BLaER1 treated with 17β-estradiol and CSF1 and Interleukin-3, amounts not matched to agents 10 nM and 100 nM (cell line): ENCODE results near the gene SSUH2.

ENCODE experiments used
- H3K27ac ChIP-seq, 11 experiments: shearing (Covaris generic); formaldehyde crosslinking; 2 replicates each; pipeline ENCODE4 v1.8.1; 2022
- H3K27me3 ChIP-seq, 11 experiments: shearing (Covaris generic); formaldehyde crosslinking; 2 replicates each; pipeline ENCODE4 v1.8.1; 2022
- H3K36me3 ChIP-seq, 11 experiments: shearing (Covaris generic); formaldehyde crosslinking; 2 replicates each; pipeline ENCODE4 v1.8.1; 2022
- H3K4me1 ChIP-seq, 10 experiments: shearing (Covaris generic); formaldehyde crosslinking; 2 replicates each; pipeline ENCODE4 v1.8.1; 2022
- H3K4me2 ChIP-seq, 11 experiments: shearing (Covaris generic); formaldehyde crosslinking; 2 replicates each; pipeline ENCODE4 v1.8.1; 2022
- H3K4me3 ChIP-seq, 10 experiments: shearing (Covaris generic); formaldehyde crosslinking; 2 replicates each; pipeline ENCODE4 v1.8.1; 2022
- H3K9ac ChIP-seq, 11 experiments: shearing (Covaris generic); formaldehyde crosslinking; 2 replicates each; pipeline ENCODE4 v1.8.1; 2022
- H3K9me3 ChIP-seq, 11 experiments: shearing (Covaris generic); formaldehyde crosslinking; replicated peaks in 1 of 11; 2 replicates each; pipeline ENCODE4 v1.8.1; 2022
- H4K20me1 ChIP-seq, 11 experiments: shearing (Covaris generic); formaldehyde crosslinking; 2 replicates each; pipeline ENCODE4 v1.8.1; 2022
- Cebpa-rat ChIP-seq, 11 experiments: shearing (Covaris generic); IDR thresholded peaks; 2 replicates each; pipeline ENCODE4 v1.8.1; 2022

SSUH2 gene

GRCh38 chr3:8673083-8673737 lies 28.6 kb upstream of the SSUH2 start:
- no peak overlapping the region for H3K4me2 ChIP-seq
- H3K36me3 ChIP-seq: no peaks in the 10 kb centered on the region
- peaks cover 18 to 33% (median 28%) of the 10 kb centered on the region in 11 experiments; a peak in 21 of 22 replicates for H3K9me3 ChIP-seq
- no peaks in the 10 kb centered on the region; a peak in 1 of 20 replicates for H3K4me1 ChIP-seq
- H3K27me3 ChIP-seq: no peaks in the 10 kb centered on the region
- no peak for TF ChIP-seq Cebpa-rat (IDR thresholded peaks at IDR 0.05)
- no peaks in the 10 kb centered on the region for H4K20me1 ChIP-seq
- H3K9ac ChIP-seq: no peak overlapping the region
- H3K27ac ChIP-seq: no peak overlapping the region
- H3K4me3 ChIP-seq: no peak overlapping the region

GRCh38 chr3:8669019-8669418 lies 24.4 kb upstream of the SSUH2 start:
- Histone ChIP-seq H3K9me3 (peaks cover 15 to 25% (median 23%) of the 10 kb centered on the region in 11 experiments; a peak in 21 of 22 replicates), H3K9ac (no peak overlapping the region), H3K27ac (no peak overlapping the region), H3K36me3 (no peaks in the 10 kb centered on the region), H3K4me1 (peaks cover 24 to 30% (median 28%) of the 10 kb centered on the region in 10 experiments), H3K27me3 (no peaks in the 10 kb centered on the region), H3K4me3 (no peak overlapping the region), H4K20me1 (no peaks in the 10 kb centered on the region), H3K4me2 (no peak overlapping the region)
- no peak for TF ChIP-seq Cebpa-rat (IDR thresholded peaks at IDR 0.05)

GRCh38 chr3:8668216-8668615 lies 23.6 kb upstream of the SSUH2 start:
- no peak for TF ChIP-seq Cebpa-rat (IDR thresholded peaks at IDR 0.05)
- Histone ChIP-seq H3K9ac (no peak overlapping the region), H3K36me3 (no peaks in the 10 kb centered on the region), H3K27me3 (no peaks in the 10 kb centered on the region), H3K9me3 (peaks cover 15 to 25% (median 23%) of the 10 kb centered on the region in 11 experiments; a peak in 21 of 22 replicates), H3K27ac (no peak overlapping the region; a peak in 2 of 22 replicates), H3K4me1 (peaks cover 24 to 35% (median 33%) of the 10 kb centered on the region in 10 experiments), H3K4me3 (no peak overlapping the region), H4K20me1 (no peaks in the 10 kb centered on the region), H3K4me2 (no peak overlapping the region)

GRCh38 chr3:8667463-8668091 lies 23.0 kb upstream of the SSUH2 start:
- no peak overlapping the region for H3K4me2 ChIP-seq
- H3K4me3 ChIP-seq: no peak overlapping the region
- peaks cover 24 to 42% (median 36%) of the 10 kb centered on the region in 10 experiments for H3K4me1 ChIP-seq
- H3K36me3 ChIP-seq: no peaks in the 10 kb centered on the region
- TF ChIP-seq Cebpa-rat (IDR thresholded peaks at IDR 0.05): peak in 4 of 11 experiments; percentile 19 to 65 (median 26); a peak in 4 of 22 replicates
- H3K27me3 ChIP-seq: no peaks in the 10 kb centered on the region
- H3K27ac ChIP-seq: peak overlapping the region in 6 of 11 experiments; percentile 73 to 88 (median 84); a peak in 7 of 22 replicates
- H3K9ac ChIP-seq: no peak overlapping the region
- H3K9me3 ChIP-seq: peaks cover 15 to 25% (median 23%) of the 10 kb centered on the region in 11 experiments
- no peaks in the 10 kb centered on the region for H4K20me1 ChIP-seq

GRCh38 chr3:8665407-8665896 lies 20.9 kb upstream of the SSUH2 start:
- no peaks in the 10 kb centered on the region for H3K27me3 ChIP-seq
- peak in 6 of 11 experiments; percentile 10 to 81 (median 48); a peak in 6 of 22 replicates for TF ChIP-seq Cebpa-rat (IDR thresholded peaks at IDR 0.05)
- peaks cover 15 to 31% (median 25%) of the 10 kb centered on the region in 11 experiments for H3K9me3 ChIP-seq
- peak overlapping the region; percentile 34 to 72 (median 62); a peak in 18 of 22 replicates for H3K9ac ChIP-seq
- peak overlapping the region; percentile 58 to 95 (median 75) for H3K4me2 ChIP-seq
- peak overlapping the region in 1 of 10 experiments; percentile 9; a peak in 2 of 20 replicates for H3K4me3 ChIP-seq
- H3K4me1 ChIP-seq: peaks cover 24 to 63% (median 48%) of the 10 kb centered on the region in 10 experiments
- no peaks in the 10 kb centered on the region for H4K20me1 ChIP-seq
- H3K36me3 ChIP-seq: no peaks in the 10 kb centered on the region
- peak overlapping the region; percentile 69 to 88 (median 81); a peak in 21 of 22 replicates for H3K27ac ChIP-seq

GRCh38 chr3:8663177-8664061 lies 18.8 kb upstream of the SSUH2 start:
- Histone ChIP-seq H3K4me2 (peak overlapping the region; percentile 58 to 95 (median 75); a peak in 18 of 22 replicates), H4K20me1 (no peaks in the 10 kb centered on the region), H3K27me3 (no peaks in the 10 kb centered on the region), H3K27ac (peak overlapping the region in 9 of 11 experiments; percentile 69 to 88 (median 82); a peak in 16 of 22 replicates), H3K9ac (peak overlapping the region in 3 of 11 experiments; percentile 3 to 63 (median 18); a peak in 2 of 22 replicates), H3K4me3 (no peak overlapping the region), H3K36me3 (no peaks in the 10 kb centered on the region), H3K4me1 (peaks cover 44 to 83% (median 69%) of the 10 kb centered on the region in 10 experiments), H3K9me3 (peaks cover 11 to 24% (median 19%) of the 10 kb centered on the region in 11 experiments)
- TF ChIP-seq Cebpa-rat (IDR thresholded peaks at IDR 0.05): no peak

- H4K20me1 ChIP-seq: no peaks in the 10 kb centered on the region
- H3K4me3 ChIP-seq: no peak overlapping the region
- H3K9ac ChIP-seq: no peak overlapping the region
- peak overlapping the region in 6 of 11 experiments; percentile 3 to 40 (median 20); a peak in 8 of 22 replicates for H3K27ac ChIP-seq
- H3K4me2 ChIP-seq: peak overlapping the region in 2 of 11 experiments; percentile 20 to 34; a peak in 4 of 22 replicates
- H3K9me3 ChIP-seq: peaks cover 11 to 24% (median 19%) of the 10 kb centered on the region in 11 experiments
- TF ChIP-seq Cebpa-rat (IDR thresholded peaks at IDR 0.05): no peak
- H3K4me1 ChIP-seq: peaks cover 53 to 91% (median 77%) of the 10 kb centered on the region in 10 experiments
- H3K36me3 ChIP-seq: no peaks in the 10 kb centered on the region
- no peaks in the 10 kb centered on the region for H3K27me3 ChIP-seq
Observed at GRCh38 chr3:8662594-8662993, 18.0 kb upstream of the SSUH2 start.
